ENCODE measurements around the gene BCKDK.

The BCKDK gene
- total RNA-seq = 33.5 to 90.7 (median 58.7) reads per million in 17 experiments

- DNase-seq = peak; percentile 86 to 96 (median 92)
Observed at GRCh38 chr16:31108035-31108793, at the start of gene BCKDK. Gene BCKDK, plus strand, starts transcription at chr16:31108386. Its CDS starts 838 bp downstream, at chr16:31109224.

GRCh38 chr16:31061126-31061812 lies 46.9 kb upstream of the BCKDK start:
- no peak for DNase-seq

DNA sequence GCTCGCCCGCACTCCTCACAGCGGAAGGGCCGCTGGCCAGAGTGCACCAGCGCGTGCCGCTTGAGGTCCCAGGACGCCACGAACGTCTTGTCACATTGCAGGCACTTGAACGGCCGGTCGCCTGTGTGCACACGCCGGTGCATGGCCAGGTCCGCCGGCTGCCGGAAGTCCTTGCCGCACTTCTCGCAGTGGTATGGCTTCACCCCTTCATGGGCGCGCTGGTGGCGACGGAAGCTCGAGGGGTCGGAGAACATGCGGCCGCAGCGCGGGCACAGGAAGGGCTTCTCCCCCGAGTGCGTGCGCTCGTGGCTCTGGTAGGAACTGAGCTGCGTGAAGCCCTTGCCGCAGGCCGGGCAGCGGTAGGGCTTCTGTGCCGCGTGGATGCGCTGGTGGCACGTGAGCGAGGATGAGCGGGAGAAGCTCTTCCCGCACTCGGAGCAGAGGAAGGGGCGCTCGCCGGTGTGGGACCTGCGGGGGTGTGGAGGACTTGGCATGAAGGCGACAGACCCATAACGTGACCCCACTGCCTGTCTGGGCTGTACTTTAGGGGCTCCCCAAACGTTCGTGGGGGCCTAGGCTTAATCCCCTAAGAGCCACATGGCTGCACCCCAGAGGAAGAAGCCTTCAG lies 46.3 kb upstream of the BCKDK start:
- DNase-seq = no peak

GRCh38 chr16:31063495-31063842 lies 44.7 kb upstream of the BCKDK start:
- no peak for DNase-seq

DNA sequence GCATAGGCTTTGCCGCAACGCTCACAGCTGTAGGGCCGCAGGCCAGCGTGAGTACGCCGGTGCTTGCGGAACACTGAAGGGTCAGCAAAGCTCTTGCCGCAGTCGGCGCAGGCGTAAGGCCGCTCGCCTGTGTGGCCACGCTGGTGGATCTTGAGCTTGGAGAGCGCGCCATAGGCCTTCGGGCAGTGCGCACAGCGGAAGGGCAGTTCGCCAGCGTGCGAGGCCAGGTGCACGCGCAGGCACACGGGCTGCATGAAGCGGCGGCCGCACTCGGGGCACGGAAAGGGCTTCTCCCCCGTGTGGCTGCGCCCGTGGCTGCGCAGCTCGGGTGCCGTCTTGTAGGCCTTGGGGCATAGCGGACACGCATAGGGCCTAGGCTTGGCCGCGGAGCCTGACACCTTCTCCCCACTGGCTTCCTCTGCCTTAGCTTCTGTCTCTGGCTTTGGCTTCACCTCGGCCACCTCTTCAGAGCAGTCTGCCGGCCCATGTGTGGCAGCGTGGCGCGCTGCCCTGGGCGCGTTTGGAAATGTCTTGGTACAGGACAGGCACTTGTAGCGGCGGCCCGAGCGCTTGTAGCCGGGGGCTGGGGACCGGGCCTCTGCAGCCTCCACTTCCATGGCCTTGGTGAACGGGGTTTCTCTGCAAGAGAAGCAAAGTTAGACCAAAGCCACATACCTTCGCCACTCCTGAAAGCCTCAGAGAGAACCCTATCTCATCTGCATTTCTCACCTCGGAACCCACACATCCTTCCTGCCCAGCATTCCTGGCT lies 44.2 kb upstream of the BCKDK start:
- no peak for DNase-seq

- no peak for DNase-seq
Observed at GRCh38 chr16:31064882-31065461, 43.2 kb upstream of the BCKDK start.

- DNase-seq = no peak
Observed at GRCh38 chr16:31067342-31067741, 40.8 kb upstream of the BCKDK start.

GRCh38 chr16:31071861-31072260 lies 36.3 kb upstream of the BCKDK start:
- peak; percentile 23 to 59 (median 38) for DNase-seq

- DNase-seq = peak in 3 of 4 experiments; percentile 44 to 50 (median 48)
Observed at GRCh38 chr16:31072540-31073141, 35.5 kb upstream of the BCKDK start.

GRCh38 chr16:31073142-31073969 lies 34.8 kb upstream of the BCKDK start:
- DNase-seq = peak; percentile 92 to 97 (median 96)

DNA sequence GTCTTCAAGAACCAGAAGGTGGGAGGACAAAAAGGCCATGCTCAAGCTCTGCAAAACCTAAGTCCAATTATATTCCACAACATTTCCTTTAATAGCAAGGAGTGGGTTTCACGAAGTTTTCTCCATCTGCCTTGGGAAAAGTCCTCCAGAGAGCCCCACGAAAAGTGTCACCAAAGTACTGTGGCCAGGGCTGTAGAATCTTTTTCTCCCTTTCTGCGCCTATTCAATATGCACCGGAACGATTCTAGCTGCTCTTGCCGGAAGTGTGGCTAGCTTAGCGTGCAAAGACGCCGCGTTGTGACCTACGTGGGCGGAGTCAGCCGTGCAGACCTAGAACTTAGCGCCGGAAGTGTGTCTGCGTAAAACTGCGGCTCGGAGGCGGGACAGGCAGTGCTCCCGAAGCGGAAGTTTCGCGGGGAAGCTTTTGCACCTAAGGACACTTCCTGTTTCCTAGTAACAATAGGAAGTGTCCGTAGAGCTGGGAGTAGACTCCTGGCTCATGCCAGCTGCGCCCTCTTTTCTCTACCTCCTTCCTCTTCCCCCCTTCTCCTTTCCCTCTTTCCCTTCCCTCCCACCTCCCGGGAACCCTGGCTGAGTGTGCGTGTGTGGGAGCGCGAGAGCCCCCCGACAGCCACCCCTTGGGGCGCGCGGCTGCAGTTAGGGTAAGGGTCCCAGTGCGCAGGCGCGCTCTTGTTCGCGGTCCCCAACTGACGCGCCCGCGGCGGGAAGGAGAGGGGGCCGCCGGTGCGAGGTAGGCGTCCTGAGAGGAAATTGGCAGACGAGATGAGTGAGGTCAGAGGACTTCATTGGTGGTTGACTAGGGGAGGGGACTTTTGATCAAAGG lies 34.0 kb upstream of the BCKDK start, which contains the start of the genes ZNF646 and ZNF668:
Gene ZNF646, plus strand, starts transcription at position 453 of the 844 bp plus-strand sequence. CDS start 1,903 bp downstream, outside the sequence.
Gene ZNF668, minus strand, starts transcription at position 271 of the 844 bp plus-strand sequence. CDS start 9,781 bp downstream, outside the sequence.
- DNase-seq = peak; percentile 99 to 100 (median 100)

GRCh38 chr16:31074814-31075183 lies 33.4 kb upstream of the BCKDK start:
- peak in 2 of 4 experiments; percentile 21 to 28 for DNase-seq

DNA sequence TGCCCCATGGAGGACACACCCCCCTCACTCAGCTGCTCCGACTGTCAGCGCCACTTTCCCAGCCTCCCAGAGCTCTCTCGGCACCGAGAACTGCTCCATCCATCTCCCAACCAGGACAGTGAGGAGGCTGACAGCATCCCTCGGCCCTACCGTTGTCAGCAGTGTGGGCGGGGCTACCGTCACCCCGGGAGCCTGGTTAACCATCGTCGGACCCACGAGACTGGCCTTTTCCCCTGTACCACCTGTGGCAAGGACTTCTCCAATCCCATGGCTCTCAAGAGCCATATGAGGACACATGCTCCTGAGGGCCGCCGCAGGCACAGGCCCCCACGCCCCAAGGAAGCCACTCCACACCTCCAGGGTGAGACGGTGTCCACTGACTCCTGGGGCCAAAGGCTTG lies 31.9 kb upstream of the BCKDK start:
- DNase-seq = no peak

- no peak for DNase-seq
Observed at GRCh38 chr16:31077024-31077423, 31.2 kb upstream of the BCKDK start.

DNA sequence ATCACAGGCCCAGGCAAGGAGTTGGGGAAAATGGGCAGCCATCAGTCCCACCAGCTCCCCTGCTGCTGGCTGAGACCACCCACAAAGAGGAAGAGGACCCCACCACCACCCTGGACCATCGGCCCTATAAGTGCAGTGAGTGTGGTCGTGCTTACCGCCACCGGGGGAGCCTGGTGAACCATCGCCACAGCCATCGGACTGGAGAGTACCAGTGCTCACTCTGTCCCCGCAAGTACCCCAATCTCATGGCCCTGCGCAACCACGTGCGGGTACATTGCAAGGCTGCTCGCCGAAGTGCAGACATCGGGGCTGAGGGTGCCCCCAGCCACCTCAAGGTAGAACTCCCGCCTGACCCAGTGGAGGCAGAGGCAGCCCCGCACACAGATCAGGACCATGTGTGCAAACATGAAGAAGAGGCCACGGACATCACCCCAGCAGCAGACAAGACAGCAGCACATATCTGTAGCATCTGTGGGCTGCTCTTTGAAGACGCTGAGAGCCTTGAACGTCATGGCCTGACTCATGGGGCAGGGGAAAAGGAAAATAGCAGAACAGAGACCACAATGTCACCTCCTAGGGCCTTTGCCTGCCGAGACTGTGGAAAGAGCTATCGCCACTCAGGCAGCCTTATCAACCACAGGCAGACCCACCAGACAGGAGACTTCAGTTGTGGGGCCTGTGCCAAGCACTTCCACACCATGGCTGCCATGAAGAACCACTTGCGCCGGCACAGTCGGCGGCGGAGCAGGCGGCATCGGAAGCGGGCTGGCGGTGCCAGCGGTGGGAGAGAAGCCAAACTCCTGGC lies 30.4 kb upstream of the BCKDK start:
- DNase-seq = no peak

DNA sequence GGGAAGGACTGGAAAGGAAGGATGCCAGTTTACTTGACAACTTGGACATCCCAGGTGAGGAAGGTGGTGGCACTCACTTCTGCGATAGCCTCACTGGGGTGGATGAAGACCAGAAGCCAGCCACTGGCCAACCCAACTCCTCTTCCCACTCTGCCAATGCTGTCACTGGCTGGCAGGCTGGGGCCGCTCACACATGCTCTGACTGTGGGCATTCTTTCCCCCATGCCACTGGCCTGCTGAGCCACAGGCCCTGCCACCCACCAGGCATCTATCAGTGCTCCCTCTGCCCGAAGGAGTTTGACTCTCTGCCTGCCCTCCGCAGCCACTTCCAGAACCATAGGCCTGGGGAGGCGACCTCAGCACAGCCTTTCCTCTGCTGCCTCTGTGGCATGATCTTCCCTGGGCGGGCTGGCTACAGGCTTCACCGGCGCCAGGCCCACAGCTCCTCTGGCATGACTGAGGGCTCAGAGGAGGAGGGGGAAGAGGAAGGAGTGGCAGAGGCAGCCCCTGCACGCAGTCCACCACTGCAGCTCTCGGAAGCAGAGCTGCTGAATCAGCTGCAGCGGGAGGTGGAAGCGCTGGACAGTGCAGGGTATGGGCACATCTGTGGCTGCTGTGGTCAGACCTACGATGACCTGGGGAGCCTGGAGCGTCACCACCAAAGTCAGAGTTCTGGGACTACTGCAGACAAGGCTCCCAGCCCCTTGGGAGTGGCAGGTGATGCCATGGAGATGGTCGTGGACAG lies 29.4 kb upstream of the BCKDK start:
- DNase-seq = no peak

DNA sequence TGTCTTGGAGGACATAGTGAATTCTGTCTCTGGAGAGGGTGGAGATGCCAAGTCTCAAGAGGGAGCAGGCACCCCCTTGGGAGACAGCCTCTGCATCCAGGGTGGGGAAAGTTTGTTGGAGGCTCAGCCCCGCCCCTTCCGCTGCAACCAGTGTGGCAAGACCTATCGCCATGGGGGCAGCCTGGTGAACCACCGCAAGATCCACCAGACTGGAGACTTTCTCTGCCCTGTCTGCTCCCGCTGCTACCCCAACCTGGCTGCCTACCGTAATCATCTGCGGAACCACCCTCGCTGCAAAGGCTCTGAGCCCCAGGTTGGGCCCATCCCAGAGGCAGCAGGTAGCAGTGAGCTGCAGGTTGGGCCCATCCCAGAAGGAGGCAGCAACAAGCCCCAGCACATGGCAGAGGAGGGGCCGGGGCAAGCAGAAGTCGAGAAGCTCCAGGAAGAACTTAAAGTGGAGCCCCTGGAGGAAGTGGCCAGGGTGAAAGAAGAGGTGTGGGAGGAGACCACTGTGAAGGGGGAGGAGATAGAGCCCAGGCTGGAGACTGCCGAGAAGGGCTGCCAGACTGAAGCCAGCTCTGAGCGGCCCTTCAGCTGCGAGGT lies 28.7 kb upstream of the BCKDK start:
- DNase-seq = peak; percentile 26 to 58 (median 56)
